ENCODE results near the gene PHYH. TPM values are rescaled to one million over a fixed set of nuclear protein-coding genes. Genes with fewer than 3 reads are reported as not detected.

PHYH gene
- total RNA-seq, 1 experiment from 2014 or later: 52.3 TPM

GRCh38 chr10:13294784-13295183 is 5.1 kb downstream of the PHYH start:
- no peak overlapping the region for H3K4me3 Mint-ChIP-seq (ENCODE audit: unreplicated experiment)
- CTCF ChIA-PET: no interaction called here
- POLR2A ChIA-PET: no interaction called here
- TF ChIP-seq, protein P1, sequence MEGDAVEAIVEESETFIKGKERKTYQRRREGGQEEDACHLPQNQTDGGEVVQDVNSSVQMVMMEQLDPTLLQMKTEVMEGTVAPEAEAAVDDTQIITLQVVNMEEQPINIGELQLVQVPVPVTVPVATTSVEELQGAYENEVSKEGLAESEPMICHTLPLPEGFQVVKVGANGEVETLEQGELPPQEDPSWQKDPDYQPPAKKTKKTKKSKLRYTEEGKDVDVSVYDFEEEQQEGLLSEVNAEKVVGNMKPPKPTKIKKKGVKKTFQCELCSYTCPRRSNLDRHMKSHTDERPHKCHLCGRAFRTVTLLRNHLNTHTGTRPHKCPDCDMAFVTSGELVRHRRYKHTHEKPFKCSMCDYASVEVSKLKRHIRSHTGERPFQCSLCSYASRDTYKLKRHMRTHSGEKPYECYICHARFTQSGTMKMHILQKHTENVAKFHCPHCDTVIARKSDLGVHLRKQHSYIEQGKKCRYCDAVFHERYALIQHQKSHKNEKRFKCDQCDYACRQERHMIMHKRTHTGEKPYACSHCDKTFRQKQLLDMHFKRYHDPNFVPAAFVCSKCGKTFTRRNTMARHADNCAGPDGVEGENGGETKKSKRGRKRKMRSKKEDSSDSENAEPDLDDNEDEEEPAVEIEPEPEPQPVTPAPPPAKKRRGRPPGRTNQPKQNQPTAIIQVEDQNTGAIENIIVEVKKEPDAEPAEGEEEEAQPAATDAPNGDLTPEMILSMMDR (IDR thresholded peaks at IDR 0.05; ENCODE audit: insufficient read depth in 1 of 2, low read depth in 1 of 2, low read length in 1 of 2, severe bottlenecking in 1 of 2, unreplicated experiment in 1 of 2): no peak
- intact Hi-C loops (cut with micrococcal nuclease; ENCODE audit: unreplicated experiment): no loop called here
- Histone ChIP-seq H3K27me3 (replicated peaks; ENCODE audit: control insufficient read depth, insufficient read depth, low read length) (no peaks in the 10 kb centered on the region), H3K9me3 (no peaks in the 10 kb centered on the region), H3K36me3 (ENCODE audit: control insufficient read depth, insufficient read depth, low read length) (no peaks in the 10 kb centered on the region; the same call in 1 of the 2 replicates), H3K4me1 (no peaks in the 10 kb centered on the region), H3K4me3 (ENCODE audit: low read depth, low read length) (no peak overlapping the region)
- H3K27me3 Mint-ChIP-seq (ENCODE audit: insufficient read depth, unreplicated experiment): no peaks in the 10 kb centered on the region
- no peak overlapping the region for H3K27ac Mint-ChIP-seq (ENCODE audit: unreplicated experiment)
- DNase-seq: no peak
- H3K4me1 Mint-ChIP-seq (ENCODE audit: low read depth, unreplicated experiment): peaks cover 7% of the 10 kb centered on the region
- H3K9me3 Mint-ChIP-seq (ENCODE audit: unreplicated experiment): no peaks in the 10 kb centered on the region
- peaks cover 12% of the 10 kb centered on the region for H3K36me3 Mint-ChIP-seq (ENCODE audit: insufficient read depth, unreplicated experiment)
- no TSS peak for BruUV-seq (replicated peaks)

DNA sequence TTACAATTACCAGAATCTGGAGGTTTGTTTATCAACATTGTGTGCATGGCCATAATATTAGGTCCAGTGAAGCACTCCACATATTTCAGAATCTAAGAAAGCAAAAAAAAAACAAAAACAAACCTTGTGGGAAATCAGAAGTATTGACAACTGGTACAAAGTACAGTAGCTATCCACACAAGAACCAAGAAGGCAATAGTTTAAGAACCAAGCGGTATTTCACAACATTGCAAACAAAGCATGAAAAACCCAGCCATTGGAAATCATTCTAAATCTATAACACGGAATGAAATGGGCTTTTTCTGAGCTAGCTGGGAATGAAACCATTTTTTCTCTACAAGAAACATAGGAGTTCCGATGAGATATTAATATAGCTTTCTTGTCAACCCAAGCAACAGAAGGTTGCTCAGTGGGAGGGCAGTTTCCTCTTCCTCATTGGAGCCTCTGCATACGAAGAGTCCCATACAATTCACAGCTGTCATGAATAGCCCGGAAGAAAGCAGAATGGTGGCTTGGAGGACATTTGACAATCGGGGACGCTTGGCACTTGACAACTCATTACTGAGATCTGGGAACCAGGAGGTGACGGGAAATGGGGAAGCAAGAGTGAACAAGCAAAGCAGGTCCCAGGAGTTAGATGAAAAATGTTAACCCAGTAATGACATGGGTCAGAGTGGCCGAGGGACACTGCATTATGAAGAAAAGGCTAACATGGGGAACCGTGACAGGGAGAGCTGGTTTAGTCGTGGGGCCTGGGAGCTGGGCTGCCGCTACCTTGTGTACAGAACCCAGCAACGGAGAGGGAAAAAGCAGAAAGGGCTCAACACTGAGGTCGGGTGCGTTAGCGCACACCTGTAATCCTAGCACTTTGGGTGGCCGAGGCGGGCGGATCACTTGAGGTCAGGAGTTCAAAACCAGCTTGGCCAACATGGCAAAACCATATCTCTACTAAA is 7.8 kb downstream of the PHYH start:
- no peak overlapping the region for H3K27ac Mint-ChIP-seq (ENCODE audit: unreplicated experiment)
- H3K4me3 Mint-ChIP-seq (ENCODE audit: unreplicated experiment): no peak overlapping the region
- peaks cover 6% of the 10 kb centered on the region for H3K36me3 Mint-ChIP-seq (ENCODE audit: insufficient read depth, unreplicated experiment)
- Histone ChIP-seq H3K36me3 (ENCODE audit: control insufficient read depth, insufficient read depth, low read length) (no peaks in the 10 kb centered on the region; the same call in none of the 2 replicates), H3K9me3 (no peaks in the 10 kb centered on the region), H3K27me3 (replicated peaks; ENCODE audit: control insufficient read depth, insufficient read depth, low read length) (no peaks in the 10 kb centered on the region), H3K4me3 (ENCODE audit: low read depth, low read length) (no peak overlapping the region), H3K4me1 (no peaks in the 10 kb centered on the region)
- TF ChIP-seq, protein P1 (IDR thresholded peaks at IDR 0.05; ENCODE audit: insufficient read depth in 1 of 2, low read depth in 1 of 2, low read length in 1 of 2, severe bottlenecking in 1 of 2, unreplicated experiment in 1 of 2): no peak
- no peaks in the 10 kb centered on the region for H3K4me1 Mint-ChIP-seq (ENCODE audit: low read depth, unreplicated experiment)
- no peak for DNase-seq
- CTCF ChIA-PET: interaction anchor here (1.8 kb wide), 1 partner anchor 10 kb away, joined by 6 read pairs; no protein-coding TSS in a partner anchor
- intact Hi-C loops (cut with micrococcal nuclease; ENCODE audit: unreplicated experiment): no loop called here
- H3K27me3 Mint-ChIP-seq (ENCODE audit: insufficient read depth, unreplicated experiment): no peaks in the 10 kb centered on the region
- BruUV-seq (replicated peaks): no TSS peak
- H3K9me3 Mint-ChIP-seq (ENCODE audit: unreplicated experiment): no peaks in the 10 kb centered on the region
- POLR2A ChIA-PET: interaction anchor here (0.7 to 1.1 kb wide), 2 partner anchors 10 to 20 kb away, joined by 3 to 5 read pairs; no protein-coding TSS in a partner anchor

DNA sequence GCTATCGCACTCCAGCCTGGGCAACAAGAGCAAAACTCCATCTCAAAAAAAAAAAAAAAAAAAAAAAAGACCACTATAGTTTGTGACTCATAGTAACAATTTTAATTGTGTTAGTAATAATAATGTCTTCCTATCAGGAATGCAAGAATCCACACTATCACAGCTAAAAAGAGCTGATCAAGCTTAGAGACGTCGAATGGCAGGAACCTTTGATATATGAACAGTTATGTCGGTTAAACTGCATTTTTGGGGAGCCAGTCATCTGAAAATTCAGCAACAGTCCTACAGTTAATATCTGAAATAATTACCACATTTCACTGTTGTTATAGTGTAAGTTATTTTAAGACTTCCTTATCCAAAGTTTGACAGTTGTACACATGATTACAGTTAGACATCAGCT is 8.8 kb downstream of the PHYH start:
- no peak overlapping the region for H3K4me3 ChIP-seq (ENCODE audit: low read depth, low read length)
- H3K9me3 Mint-ChIP-seq (ENCODE audit: unreplicated experiment): no peaks in the 10 kb centered on the region
- H3K36me3 ChIP-seq (ENCODE audit: control insufficient read depth, insufficient read depth, low read length): no peaks in the 10 kb centered on the region; the same call in none of the 2 replicates
- H3K4me3 Mint-ChIP-seq (ENCODE audit: unreplicated experiment): no peak overlapping the region
- H3K27me3 ChIP-seq (replicated peaks; ENCODE audit: control insufficient read depth, insufficient read depth, low read length): no peaks in the 10 kb centered on the region
- DNase-seq: no peak
- intact Hi-C loops (cut with micrococcal nuclease; ENCODE audit: unreplicated experiment): no loop called here
- H3K36me3 Mint-ChIP-seq (ENCODE audit: insufficient read depth, unreplicated experiment): peaks cover 6% of the 10 kb centered on the region
- H3K27ac Mint-ChIP-seq (ENCODE audit: unreplicated experiment): no peak overlapping the region
- H3K9me3 ChIP-seq: no peaks in the 10 kb centered on the region
- no peaks in the 10 kb centered on the region for H3K27me3 Mint-ChIP-seq (ENCODE audit: insufficient read depth, unreplicated experiment)
- H3K4me1 Mint-ChIP-seq (ENCODE audit: low read depth, unreplicated experiment): no peaks in the 10 kb centered on the region
- no peaks in the 10 kb centered on the region for H3K4me1 ChIP-seq
- POLR2A ChIA-PET: no interaction called here
- TF ChIP-seq, protein P1 (IDR thresholded peaks at IDR 0.05; ENCODE audit: insufficient read depth in 1 of 2, low read depth in 1 of 2, low read length in 1 of 2, severe bottlenecking in 1 of 2, unreplicated experiment in 1 of 2): no peak
- BruUV-seq (replicated peaks): no TSS peak
- CTCF ChIA-PET: interaction anchor here (1.8 kb wide), 1 partner anchor 11 kb away, joined by 6 read pairs; no protein-coding TSS in a partner anchor

All from Caco-2 (cell line).